Keratinocyte (primary cell): ENCODE data around the gene TMED10. TPM values are rescaled to one million over a fixed set of nuclear protein-coding genes. Genes with fewer than 3 reads are reported as not detected.

Experiments
- DNase-seq: peaks from one replicate; pipeline ENCODE4 v3.0.0-alpha.2; 2011; ENCODE audit warnings: low read depth, missing footprints, low spot score
- FAIRE-seq: peaks from 2 replicates; lab custom pipeline; 2011; peaks lifted over from hg19 to GRCh38; lab: Jason Lieb, UNC
- H2AFZ ChIP-seq: 2 replicates; pipeline ENCODE4 v1.6.0; 2012; ENCODE audit warnings: low read length, control low read depth, inconsistent platforms; ENCODE audit not compliant: control insufficient read depth
- H3K27ac ChIP-seq: 2 replicates; pipeline ENCODE4 v1.5.1; 2011; ENCODE audit warnings: low read length; ENCODE audit not compliant: control insufficient read depth, insufficient read depth
- H3K27me3 ChIP-seq: 3 replicates; pipeline ENCODE4 v1.6.0; 2011; ENCODE audit warnings: low read length; ENCODE audit not compliant: control insufficient read depth, insufficient read depth; ENCODE audit errors: extremely low read depth
- H3K36me3 ChIP-seq, 2 experiments: 2 replicates in 1 of 2; 3 replicates in 1 of 2; pipeline ENCODE4 v1.5.1; 2011; ENCODE audit warnings: low read length in 2 of 2, mild to moderate bottlenecking in 1 of 2; ENCODE audit not compliant: control insufficient read depth in 2 of 2, insufficient read depth in 2 of 2; ENCODE audit errors: extremely low read depth in 1 of 2
- H3K4me1 ChIP-seq: 3 replicates; pipeline ENCODE4 v1.5.1; 2011; ENCODE audit warnings: low read length; ENCODE audit not compliant: control insufficient read depth, insufficient read depth; ENCODE audit errors: extremely low read depth
- H3K4me2 ChIP-seq: 3 replicates; pipeline ENCODE4 v1.6.0; 2011; ENCODE audit warnings: low read depth, low read length; ENCODE audit not compliant: control insufficient read depth, insufficient read depth; ENCODE audit errors: extremely low read depth
- H3K4me3 ChIP-seq, 3 experiments: fragments of 200-600 bp in 1 of 3; sonication (generic) in 1 of 3; 2 replicates in 2 of 3; 3 replicates in 1 of 3; pipeline ENCODE4 v1.5.1; 2011 to 2016; ENCODE audit warnings: low read length in 3 of 3, mild to moderate bottlenecking in 3 of 3, control low read depth in 2 of 3, inconsistent platforms in 1 of 3, low read depth in 1 of 3, mixed read lengths in 1 of 3, mixed run types in 1 of 3, moderate library complexity in 1 of 3; ENCODE audit not compliant: control insufficient read depth in 2 of 3, insufficient read depth in 2 of 3; ENCODE audit errors: extremely low read depth in 1 of 3
- H3K79me2 ChIP-seq: 2 replicates; pipeline ENCODE4 v1.6.0; 2012; ENCODE audit warnings: low read length; ENCODE audit not compliant: control insufficient read depth, insufficient read depth
- H3K9ac ChIP-seq: 3 replicates; pipeline ENCODE4 v1.6.0; 2011; ENCODE audit warnings: low read length; ENCODE audit not compliant: control insufficient read depth, insufficient read depth; ENCODE audit errors: extremely low read depth
- H3K9me1 ChIP-seq: 3 replicates; pipeline ENCODE4 v1.6.0; 2011; ENCODE audit warnings: low read length; ENCODE audit not compliant: control insufficient read depth, insufficient read depth; ENCODE audit errors: extremely low read depth
- H3K9me3 ChIP-seq: 2 replicates; pipeline ENCODE4 v1.5.1; 2012; ENCODE audit warnings: low read depth, low read length; ENCODE audit not compliant: control insufficient read depth
- H4K20me1 ChIP-seq: 3 replicates; pipeline ENCODE4 v1.6.0; 2011; ENCODE audit warnings: low read length; ENCODE audit not compliant: control insufficient read depth, insufficient read depth; ENCODE audit errors: extremely low read depth
- EZH2 ChIP-seq: IDR thresholded peaks from one replicate; pipeline ENCODE4 v1.6.1; 2012; ENCODE audit warnings: inconsistent platforms, mild to moderate bottlenecking, low read length, moderate library complexity
- dilution Hi-C: fragments of 300-500 bp; cut with MboI; formaldehyde crosslinking; loops from one replicate; pipeline ENCODE4 v1.7.0; 2020; ENCODE audit warnings: low sequenced_read_pairs; ENCODE audit not compliant: extremely low pct_ligation_motif_present
- polyA plus RNA-seq, 5 experiments: library from polyadenylated mRNA; depleted of rRNA in 3 of 5; stranded (reverse) in 3 of 5; stranded (forward) in 1 of 5; unstranded in 1 of 5; fragments of >200 nt; gene quantifications; 1 replicate in 1 of 5; 2 replicates in 3 of 5; 3 replicates in 1 of 5; pipeline versions ENCODE4 v1.2.1 to v1.2.3, GENCODE V29; 2011 to 2012; ENCODE audit warnings: missing spikeins in 2 of 5, low read depth in 1 of 5, low replicate concordance in 1 of 5
- TF ChIP-seq, protein P1 (sequence below), 3 experiments: IDR thresholded peaks in 1 of 3; conservative IDR thresholded peaks in 1 of 3; optimal IDR thresholded peaks in 1 of 3; 2 replicates in 2 of 3; 3 replicates in 1 of 3; pipeline versions ENCODE3 to v1.5.1; 2011; ENCODE audit warnings: low read length in 3 of 3, mild to moderate bottlenecking in 3 of 3, moderate library complexity in 2 of 3, control low read depth in 1 of 3, inconsistent platforms in 1 of 3; ENCODE audit not compliant: insufficient read depth in 2 of 3; ENCODE audit errors: extremely low read depth in 1 of 3

The TMED10 gene
- polyA plus RNA-seq, 1 donor (not counting 4 experiments of a cell fraction or from before 2014, with no cell fraction given): 428 TPM

DNA sequence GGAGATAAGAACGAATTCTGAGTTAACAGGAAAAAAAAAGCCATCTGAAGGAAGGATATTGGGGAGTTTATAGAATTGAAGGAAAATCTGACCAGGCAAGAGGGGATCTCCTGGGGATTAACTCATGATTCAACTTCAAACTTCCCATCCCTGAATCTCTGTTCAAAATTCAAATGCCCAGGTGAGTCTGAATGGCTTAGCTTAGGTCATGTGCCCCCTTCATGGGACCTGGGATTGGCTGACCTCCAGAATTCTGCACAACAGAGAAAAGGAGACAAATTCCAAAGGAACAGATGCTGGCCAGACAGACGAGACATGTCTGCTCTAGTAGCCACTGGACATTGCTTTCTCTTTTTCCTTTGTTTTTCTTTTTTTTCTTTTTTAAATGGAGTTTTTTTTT lies 26.2 kb upstream of the TMED10 start:
- Histone ChIP-seq H3K36me3 (no peaks in the 10 kb centered on the region), H2AFZ (no peak overlapping the region), H3K9ac (no peak overlapping the region), H3K9me1 (no peaks in the 10 kb centered on the region), H3K27ac (no peak overlapping the region), H3K4me3 (no peak overlapping the region), H3K4me1 (peaks cover 43% of the 10 kb centered on the region), H3K79me2 (no peaks in the 10 kb centered on the region), H3K27me3 (no peaks in the 10 kb centered on the region), H4K20me1 (no peaks in the 10 kb centered on the region), H3K9me3 (no peaks in the 10 kb centered on the region), H3K4me2 (no peak overlapping the region)
- FAIRE-seq: no peak
- no peak for DNase-seq
- TF ChIP-seq EZH2: no peak
- TF ChIP-seq, protein P1, sequence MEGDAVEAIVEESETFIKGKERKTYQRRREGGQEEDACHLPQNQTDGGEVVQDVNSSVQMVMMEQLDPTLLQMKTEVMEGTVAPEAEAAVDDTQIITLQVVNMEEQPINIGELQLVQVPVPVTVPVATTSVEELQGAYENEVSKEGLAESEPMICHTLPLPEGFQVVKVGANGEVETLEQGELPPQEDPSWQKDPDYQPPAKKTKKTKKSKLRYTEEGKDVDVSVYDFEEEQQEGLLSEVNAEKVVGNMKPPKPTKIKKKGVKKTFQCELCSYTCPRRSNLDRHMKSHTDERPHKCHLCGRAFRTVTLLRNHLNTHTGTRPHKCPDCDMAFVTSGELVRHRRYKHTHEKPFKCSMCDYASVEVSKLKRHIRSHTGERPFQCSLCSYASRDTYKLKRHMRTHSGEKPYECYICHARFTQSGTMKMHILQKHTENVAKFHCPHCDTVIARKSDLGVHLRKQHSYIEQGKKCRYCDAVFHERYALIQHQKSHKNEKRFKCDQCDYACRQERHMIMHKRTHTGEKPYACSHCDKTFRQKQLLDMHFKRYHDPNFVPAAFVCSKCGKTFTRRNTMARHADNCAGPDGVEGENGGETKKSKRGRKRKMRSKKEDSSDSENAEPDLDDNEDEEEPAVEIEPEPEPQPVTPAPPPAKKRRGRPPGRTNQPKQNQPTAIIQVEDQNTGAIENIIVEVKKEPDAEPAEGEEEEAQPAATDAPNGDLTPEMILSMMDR (optimal IDR thresholded peaks at IDR 0.05 in 1 of 3, IDR thresholded peaks at IDR 0.05 in 1 of 3, conservative IDR thresholded peaks at IDR 0.05 in 1 of 3; ENCODE audit: extremely low read depth in 1 of 3, insufficient read depth in 2 of 3, low read length in 3 of 3): no peak
- dilution Hi-C loops: no loop called here

GRCh38 chr14:75201087-75201486 lies 24.7 kb upstream of the TMED10 start:
- TF ChIP-seq, protein P1 (optimal IDR thresholded peaks at IDR 0.05 in 1 of 3, IDR thresholded peaks at IDR 0.05 in 1 of 3, conservative IDR thresholded peaks at IDR 0.05 in 1 of 3; ENCODE audit: extremely low read depth in 1 of 3, insufficient read depth in 2 of 3, low read length in 3 of 3): no peak
- no peak for TF ChIP-seq EZH2
- Histone ChIP-seq H3K9ac (no peak overlapping the region), H3K9me3 (no peaks in the 10 kb centered on the region), H3K4me1 (peaks cover 39% of the 10 kb centered on the region), H3K27ac (peak overlapping the region; percentile 24), H3K27me3 (no peaks in the 10 kb centered on the region), H2AFZ (no peak overlapping the region), H3K36me3 (no peaks in the 10 kb centered on the region), H3K9me1 (no peaks in the 10 kb centered on the region), H3K4me3 (no peak overlapping the region), H4K20me1 (no peaks in the 10 kb centered on the region), H3K4me2 (peak overlapping the region; percentile 17), H3K79me2 (no peaks in the 10 kb centered on the region)
- dilution Hi-C loops: no loop called here
- no peak for FAIRE-seq
- no peak for DNase-seq
